Panc1 (cell line): ENCODE data around the gene LIMCH1.

Source experiments
- POLR2AphosphoS5 ChIP-seq: IDR thresholded peaks from 2 replicates; pipeline ENCODE4 v1.6.1; 2012; ENCODE audit warnings: mild to moderate bottlenecking, low read depth, low read length, moderate library complexity
- SIN3A ChIP-seq: IDR thresholded peaks from 2 replicates; pipeline ENCODE4 v1.6.1; 2012; ENCODE audit warnings: low read depth, mild to moderate bottlenecking, low read length, moderate library complexity, borderline replicate concordance; ENCODE audit not compliant: insufficient read depth
- TCF7L2 ChIP-seq: IDR thresholded peaks from 2 replicates; pipeline ENCODE4 v1.6.1; 2011; ENCODE audit warnings: mild to moderate bottlenecking, low read depth, low read length, inconsistent platforms
- TF ChIP-seq, protein P1 (sequence below): fragments of 450-650 bp; IDR thresholded peaks from 2 replicates; pipeline ENCODE4 v1.5.1; 2017; ENCODE audit warnings: mild to moderate bottlenecking
- TF ChIP-seq, protein P2 (sequence below), 2 experiments: IDR thresholded peaks; 2 replicates each; pipeline ENCODE4 v1.6.1; 2011 to 2012; ENCODE audit warnings: low read depth in 2 of 2, control low read depth in 1 of 2, low read length in 1 of 2, mild to moderate bottlenecking in 1 of 2, moderate library complexity in 1 of 2; ENCODE audit not compliant: insufficient read depth in 1 of 2

DNA sequence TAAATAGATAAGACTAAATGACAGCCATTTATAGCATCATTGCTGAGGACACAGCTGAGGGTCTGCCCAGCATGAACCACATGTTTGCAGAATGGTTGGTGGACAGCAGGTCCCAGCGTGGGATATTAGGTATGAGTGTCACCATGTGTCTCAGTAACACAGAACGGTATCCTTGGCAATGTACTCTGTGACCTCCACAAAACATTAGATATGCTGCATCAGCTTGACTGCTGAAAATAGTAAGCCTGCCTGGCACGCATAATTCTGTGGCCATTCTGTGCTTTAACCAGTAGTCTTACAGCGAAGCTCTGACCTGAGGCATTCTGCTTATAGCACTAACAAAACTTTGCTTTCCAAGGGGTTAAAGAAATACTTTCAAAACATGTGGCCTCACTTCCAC lies 32.0 kb downstream of the LIMCH1 start:
- TF ChIP-seq, protein P1, sequence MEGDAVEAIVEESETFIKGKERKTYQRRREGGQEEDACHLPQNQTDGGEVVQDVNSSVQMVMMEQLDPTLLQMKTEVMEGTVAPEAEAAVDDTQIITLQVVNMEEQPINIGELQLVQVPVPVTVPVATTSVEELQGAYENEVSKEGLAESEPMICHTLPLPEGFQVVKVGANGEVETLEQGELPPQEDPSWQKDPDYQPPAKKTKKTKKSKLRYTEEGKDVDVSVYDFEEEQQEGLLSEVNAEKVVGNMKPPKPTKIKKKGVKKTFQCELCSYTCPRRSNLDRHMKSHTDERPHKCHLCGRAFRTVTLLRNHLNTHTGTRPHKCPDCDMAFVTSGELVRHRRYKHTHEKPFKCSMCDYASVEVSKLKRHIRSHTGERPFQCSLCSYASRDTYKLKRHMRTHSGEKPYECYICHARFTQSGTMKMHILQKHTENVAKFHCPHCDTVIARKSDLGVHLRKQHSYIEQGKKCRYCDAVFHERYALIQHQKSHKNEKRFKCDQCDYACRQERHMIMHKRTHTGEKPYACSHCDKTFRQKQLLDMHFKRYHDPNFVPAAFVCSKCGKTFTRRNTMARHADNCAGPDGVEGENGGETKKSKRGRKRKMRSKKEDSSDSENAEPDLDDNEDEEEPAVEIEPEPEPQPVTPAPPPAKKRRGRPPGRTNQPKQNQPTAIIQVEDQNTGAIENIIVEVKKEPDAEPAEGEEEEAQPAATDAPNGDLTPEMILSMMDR: no peak
- no peak for TF ChIP-seq POLR2AphosphoS5
- TF ChIP-seq TCF7L2: no peak
- TF ChIP-seq, protein P2, sequence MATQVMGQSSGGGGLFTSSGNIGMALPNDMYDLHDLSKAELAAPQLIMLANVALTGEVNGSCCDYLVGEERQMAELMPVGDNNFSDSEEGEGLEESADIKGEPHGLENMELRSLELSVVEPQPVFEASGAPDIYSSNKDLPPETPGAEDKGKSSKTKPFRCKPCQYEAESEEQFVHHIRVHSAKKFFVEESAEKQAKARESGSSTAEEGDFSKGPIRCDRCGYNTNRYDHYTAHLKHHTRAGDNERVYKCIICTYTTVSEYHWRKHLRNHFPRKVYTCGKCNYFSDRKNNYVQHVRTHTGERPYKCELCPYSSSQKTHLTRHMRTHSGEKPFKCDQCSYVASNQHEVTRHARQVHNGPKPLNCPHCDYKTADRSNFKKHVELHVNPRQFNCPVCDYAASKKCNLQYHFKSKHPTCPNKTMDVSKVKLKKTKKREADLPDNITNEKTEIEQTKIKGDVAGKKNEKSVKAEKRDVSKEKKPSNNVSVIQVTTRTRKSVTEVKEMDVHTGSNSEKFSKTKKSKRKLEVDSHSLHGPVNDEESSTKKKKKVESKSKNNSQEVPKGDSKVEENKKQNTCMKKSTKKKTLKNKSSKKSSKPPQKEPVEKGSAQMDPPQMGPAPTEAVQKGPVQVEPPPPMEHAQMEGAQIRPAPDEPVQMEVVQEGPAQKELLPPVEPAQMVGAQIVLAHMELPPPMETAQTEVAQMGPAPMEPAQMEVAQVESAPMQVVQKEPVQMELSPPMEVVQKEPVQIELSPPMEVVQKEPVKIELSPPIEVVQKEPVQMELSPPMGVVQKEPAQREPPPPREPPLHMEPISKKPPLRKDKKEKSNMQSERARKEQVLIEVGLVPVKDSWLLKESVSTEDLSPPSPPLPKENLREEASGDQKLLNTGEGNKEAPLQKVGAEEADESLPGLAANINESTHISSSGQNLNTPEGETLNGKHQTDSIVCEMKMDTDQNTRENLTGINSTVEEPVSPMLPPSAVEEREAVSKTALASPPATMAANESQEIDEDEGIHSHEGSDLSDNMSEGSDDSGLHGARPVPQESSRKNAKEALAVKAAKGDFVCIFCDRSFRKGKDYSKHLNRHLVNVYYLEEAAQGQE (IDR thresholded peaks at IDR 0.05; ENCODE audit: insufficient read depth in 1 of 2, low read depth in 2 of 2, low read length in 1 of 2): no peak
- no peak for TF ChIP-seq SIN3A
